ENCODE measurements around the gene GAL3ST2. TPM values are rescaled to one million over a fixed set of nuclear protein-coding genes. Genes with fewer than 3 reads are reported as not detected.

GAL3ST2 gene
- total RNA-seq, 4 donors from 2014 or later, result 0.21 to 0.29 TPM; not detected in 2

DNA sequence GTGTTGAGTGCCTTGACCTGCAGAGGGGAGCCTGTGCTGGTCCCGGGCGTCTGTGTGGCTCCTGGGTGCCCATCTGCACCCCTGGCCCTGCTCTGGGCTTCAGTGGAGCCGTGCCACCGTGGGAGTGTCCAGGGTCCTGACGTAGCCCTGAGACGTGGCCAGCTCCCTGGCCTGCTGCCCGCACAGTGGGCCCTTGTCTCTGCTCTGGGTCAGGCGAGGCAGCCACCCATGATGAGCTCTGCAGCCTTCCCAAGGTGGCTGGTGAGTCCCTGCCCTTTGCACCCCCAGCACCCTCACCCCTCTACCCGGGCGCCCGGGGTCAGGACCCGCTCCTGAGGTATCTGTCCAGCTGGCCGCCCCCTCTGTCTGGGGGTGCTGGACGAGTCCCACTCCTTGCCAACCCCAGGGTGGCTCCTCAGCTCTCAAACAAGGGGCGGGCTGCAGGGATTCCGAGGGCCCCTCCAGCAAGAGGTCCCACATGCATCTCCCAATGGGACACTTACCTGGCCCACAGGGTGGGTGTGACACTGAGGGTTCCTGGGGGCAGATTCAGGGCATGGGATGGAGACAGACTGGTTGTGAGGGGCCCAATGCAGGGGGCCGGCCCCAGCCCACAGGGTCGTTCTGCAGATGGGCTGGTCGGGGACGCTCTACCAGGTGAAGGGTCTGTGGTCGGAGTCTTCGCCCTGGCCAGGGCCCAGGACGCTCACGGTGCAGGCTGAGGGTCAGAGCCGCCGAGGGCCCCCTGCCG is 34.8 kb downstream of the GAL3ST2 start:
- Histone ChIP-seq H3K36me3 (no peaks in the 10 kb centered on the region), H3K27me3 (no peaks in the 10 kb centered on the region), H3K4me3 (no peak overlapping the region), H3K4me1 (no peaks in the 10 kb centered on the region), H3K27ac (no peak overlapping the region), H3K9me3 (no peaks in the 10 kb centered on the region)
- intact Hi-C loops (cut with DNase I; ENCODE audit: low total_unique reads), result no loop called here
- peak in 1 of 2 donors; percentile 16 for DNase-seq
- TF ChIP-seq, protein P1, sequence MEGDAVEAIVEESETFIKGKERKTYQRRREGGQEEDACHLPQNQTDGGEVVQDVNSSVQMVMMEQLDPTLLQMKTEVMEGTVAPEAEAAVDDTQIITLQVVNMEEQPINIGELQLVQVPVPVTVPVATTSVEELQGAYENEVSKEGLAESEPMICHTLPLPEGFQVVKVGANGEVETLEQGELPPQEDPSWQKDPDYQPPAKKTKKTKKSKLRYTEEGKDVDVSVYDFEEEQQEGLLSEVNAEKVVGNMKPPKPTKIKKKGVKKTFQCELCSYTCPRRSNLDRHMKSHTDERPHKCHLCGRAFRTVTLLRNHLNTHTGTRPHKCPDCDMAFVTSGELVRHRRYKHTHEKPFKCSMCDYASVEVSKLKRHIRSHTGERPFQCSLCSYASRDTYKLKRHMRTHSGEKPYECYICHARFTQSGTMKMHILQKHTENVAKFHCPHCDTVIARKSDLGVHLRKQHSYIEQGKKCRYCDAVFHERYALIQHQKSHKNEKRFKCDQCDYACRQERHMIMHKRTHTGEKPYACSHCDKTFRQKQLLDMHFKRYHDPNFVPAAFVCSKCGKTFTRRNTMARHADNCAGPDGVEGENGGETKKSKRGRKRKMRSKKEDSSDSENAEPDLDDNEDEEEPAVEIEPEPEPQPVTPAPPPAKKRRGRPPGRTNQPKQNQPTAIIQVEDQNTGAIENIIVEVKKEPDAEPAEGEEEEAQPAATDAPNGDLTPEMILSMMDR (IDR thresholded peaks at IDR 0.05), result no peak
- no peak for TF ChIP-seq POLR2A (IDR thresholded peaks at IDR 0.05)

DNA sequence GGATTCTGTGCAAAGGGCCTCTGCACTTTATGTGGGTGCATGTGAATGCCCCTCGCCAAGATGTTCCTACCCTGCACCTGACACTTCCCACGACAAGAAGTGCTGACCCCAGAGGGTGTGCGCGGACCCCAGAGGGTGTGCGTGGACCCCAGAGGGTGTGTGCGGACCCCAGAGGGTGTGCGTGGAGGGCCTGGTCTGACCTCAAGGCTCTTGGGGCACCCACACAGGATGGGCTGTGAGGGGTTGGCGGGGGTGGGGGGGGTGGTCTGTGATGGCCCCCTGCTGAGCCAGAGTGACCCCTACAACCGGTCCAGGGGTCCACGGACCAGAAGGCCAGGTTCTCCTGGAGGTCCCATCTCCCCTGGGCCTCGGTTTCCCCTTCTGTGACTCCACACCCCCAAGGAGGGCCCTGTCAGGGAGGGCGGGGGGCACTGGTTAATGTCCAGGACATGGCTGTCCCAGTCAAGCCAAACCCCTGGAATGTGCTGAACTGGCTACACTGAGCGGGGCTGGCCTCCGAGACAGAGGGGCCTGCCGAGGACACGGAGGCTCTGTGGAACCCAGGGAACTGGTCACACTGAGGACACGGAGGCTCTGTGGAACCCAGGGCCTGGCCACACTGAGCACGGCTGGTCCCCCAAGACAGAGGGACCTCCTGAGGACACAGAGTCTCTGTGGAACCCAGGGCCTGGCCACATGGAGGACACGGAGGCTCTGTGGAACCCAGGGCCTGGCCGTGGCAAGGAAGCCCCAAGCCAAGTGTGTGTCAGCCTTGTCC is 35.5 kb downstream of the GAL3ST2 start:
- no peak overlapping the region for H3K27ac ChIP-seq
- H3K27me3 ChIP-seq, result no peaks in the 10 kb centered on the region
- no peak overlapping the region for H3K4me3 ChIP-seq
- no peak for TF ChIP-seq POLR2A (IDR thresholded peaks at IDR 0.05)
- TF ChIP-seq, protein P1 (IDR thresholded peaks at IDR 0.05), result no peak
- no peaks in the 10 kb centered on the region for H3K4me1 ChIP-seq
- no peaks in the 10 kb centered on the region for H3K9me3 ChIP-seq
- intact Hi-C loops (cut with DNase I; ENCODE audit: low total_unique reads), result no loop called here
- no peak for DNase-seq
- no peaks in the 10 kb centered on the region for H3K36me3 ChIP-seq

DNA sequence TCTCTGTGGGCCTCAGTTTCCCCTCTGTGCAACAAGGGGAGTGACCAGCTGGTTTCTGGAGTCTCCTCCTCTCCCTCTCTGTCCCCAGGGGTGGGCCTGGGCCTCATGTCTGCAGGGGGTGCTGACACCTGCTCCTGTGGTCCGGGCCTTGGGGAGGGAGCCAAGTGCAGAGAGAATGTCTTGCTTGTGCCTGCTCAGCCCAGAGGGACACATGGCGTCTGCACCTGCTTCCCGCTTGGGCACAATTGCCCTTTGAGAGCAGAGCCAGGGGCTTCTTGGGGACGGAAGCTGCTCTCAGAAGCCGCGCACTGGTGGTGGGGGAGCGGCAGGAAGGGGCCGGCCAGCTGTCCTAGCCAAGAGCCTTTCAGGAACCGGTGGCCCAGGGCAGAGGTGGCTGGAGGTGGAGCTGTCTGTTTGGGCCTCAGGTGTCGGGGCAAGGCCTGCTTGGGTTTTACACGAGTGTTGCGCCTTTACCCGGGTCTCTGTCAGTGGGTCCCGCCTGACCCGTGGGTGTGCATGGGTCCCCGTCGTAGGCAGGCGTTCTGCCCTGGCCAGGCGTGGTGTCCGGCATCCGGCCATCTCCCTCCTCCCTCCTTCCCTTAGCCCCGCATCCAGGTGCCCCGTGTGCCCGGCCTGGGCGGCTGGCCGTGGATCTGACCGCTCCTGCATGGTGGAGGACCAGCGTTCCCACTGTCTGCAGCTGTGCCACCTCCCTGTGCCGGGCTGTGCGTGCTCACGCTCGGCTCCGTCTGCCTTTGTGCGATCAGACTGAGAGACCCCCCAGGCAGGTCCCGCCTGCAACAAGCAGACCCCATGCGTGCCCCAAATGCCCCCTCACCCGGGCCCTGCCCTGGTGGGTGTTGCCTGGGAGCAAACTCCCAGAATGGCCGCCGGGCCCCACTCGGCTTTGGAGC is 36.4 kb downstream of the GAL3ST2 start:
- peak in 1 of 2 donors; percentile 11 for DNase-seq
- intact Hi-C loops (cut with DNase I; ENCODE audit: low total_unique reads), result no loop called here
- TF ChIP-seq, protein P1 (IDR thresholded peaks at IDR 0.05), result no peak
- TF ChIP-seq POLR2A (IDR thresholded peaks at IDR 0.05), result no peak
- Histone ChIP-seq H3K4me3 (no peak overlapping the region), H3K36me3 (no peaks in the 10 kb centered on the region), H3K27ac (no peak overlapping the region), H3K4me1 (no peaks in the 10 kb centered on the region), H3K9me3 (no peaks in the 10 kb centered on the region), H3K27me3 (no peaks in the 10 kb centered on the region)

DNA sequence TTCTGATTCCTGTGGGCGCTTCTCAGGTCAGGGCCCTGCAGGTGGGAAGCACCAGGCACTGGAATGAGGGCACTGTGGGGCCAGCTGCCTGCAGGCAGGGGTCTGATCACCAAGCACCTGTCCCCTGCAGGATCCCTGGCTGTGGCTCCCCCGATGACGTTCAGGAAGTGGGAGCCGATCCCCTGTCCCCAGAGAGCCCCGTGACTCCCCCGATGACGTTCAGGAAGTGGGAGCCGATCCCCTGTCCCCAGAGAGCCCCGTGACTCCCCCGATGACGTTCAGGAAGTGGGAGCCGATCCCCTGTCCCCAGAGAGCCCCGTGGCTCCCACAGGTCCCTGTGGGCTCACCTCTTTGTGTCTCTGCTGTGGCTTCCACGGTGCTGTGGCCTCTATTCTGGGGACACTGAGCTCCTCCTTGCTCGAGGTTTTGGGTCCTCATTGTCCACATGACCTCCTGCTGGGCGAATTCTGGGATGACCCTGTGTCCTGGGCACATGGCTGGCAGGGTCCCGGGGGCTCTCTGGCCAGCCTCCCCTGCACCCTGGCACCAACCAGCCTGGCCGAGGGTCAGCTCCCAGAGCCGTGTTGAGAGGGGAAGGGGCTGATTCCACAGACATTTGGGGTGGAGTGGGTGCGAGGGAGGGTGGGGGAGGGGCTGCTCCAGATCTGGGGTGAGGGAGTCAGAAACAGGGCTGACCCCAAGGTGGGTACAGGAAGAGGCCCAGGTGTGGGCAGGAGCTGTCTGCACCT is 37.2 kb downstream of the GAL3ST2 start:
- TF ChIP-seq POLR2A (IDR thresholded peaks at IDR 0.05), result no peak
- TF ChIP-seq, protein P1 (IDR thresholded peaks at IDR 0.05), result no peak
- H3K4me3 ChIP-seq, result no peak overlapping the region
- H3K27me3 ChIP-seq, result no peaks in the 10 kb centered on the region
- intact Hi-C loops (cut with DNase I; ENCODE audit: low total_unique reads), result no loop called here
- peak in 1 of 2 donors; percentile 14 for DNase-seq
- no peaks in the 10 kb centered on the region for H3K9me3 ChIP-seq
- no peaks in the 10 kb centered on the region for H3K4me1 ChIP-seq
- no peaks in the 10 kb centered on the region for H3K36me3 ChIP-seq
- H3K27ac ChIP-seq, result no peak overlapping the region

Data from uterus (tissue), 4 donors.